ENCODE data around the gene GNG11. TPM values are rescaled to one million over a fixed set of nuclear protein-coding genes. Genes with fewer than 3 reads are reported as not detected.

GNG11 gene
- total and polyA plus RNA-seq, 10 of the 15 experiments (the other 5 are each of a cell fraction or from before 2014, with no cell fraction given): 0.15 to 2.4 (median 0.84) TPM

DNA sequence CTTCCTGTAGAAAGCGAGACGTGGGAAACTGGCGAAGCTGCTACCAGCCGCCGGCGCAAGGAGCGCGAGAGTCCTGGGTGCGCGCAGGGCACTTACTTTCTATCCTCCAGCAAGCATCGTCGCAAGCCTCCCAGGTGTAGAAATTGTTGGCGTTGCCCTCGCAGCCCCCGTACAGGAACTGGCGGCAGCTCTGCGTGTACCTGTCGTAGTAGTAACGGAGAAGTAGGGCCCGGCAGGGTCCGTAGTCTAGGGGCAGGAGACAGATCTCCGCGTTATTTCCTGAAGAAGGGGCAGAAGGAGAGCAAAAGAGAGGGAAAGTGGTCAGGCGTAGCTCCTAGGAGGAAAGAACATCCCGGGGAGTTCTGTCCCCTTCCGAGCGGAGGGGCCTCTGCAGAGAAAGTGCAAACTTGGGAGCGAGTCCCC, 31.5 kb upstream of the GNG11 start (continued):
- TF ChIP-seq, protein P1, sequence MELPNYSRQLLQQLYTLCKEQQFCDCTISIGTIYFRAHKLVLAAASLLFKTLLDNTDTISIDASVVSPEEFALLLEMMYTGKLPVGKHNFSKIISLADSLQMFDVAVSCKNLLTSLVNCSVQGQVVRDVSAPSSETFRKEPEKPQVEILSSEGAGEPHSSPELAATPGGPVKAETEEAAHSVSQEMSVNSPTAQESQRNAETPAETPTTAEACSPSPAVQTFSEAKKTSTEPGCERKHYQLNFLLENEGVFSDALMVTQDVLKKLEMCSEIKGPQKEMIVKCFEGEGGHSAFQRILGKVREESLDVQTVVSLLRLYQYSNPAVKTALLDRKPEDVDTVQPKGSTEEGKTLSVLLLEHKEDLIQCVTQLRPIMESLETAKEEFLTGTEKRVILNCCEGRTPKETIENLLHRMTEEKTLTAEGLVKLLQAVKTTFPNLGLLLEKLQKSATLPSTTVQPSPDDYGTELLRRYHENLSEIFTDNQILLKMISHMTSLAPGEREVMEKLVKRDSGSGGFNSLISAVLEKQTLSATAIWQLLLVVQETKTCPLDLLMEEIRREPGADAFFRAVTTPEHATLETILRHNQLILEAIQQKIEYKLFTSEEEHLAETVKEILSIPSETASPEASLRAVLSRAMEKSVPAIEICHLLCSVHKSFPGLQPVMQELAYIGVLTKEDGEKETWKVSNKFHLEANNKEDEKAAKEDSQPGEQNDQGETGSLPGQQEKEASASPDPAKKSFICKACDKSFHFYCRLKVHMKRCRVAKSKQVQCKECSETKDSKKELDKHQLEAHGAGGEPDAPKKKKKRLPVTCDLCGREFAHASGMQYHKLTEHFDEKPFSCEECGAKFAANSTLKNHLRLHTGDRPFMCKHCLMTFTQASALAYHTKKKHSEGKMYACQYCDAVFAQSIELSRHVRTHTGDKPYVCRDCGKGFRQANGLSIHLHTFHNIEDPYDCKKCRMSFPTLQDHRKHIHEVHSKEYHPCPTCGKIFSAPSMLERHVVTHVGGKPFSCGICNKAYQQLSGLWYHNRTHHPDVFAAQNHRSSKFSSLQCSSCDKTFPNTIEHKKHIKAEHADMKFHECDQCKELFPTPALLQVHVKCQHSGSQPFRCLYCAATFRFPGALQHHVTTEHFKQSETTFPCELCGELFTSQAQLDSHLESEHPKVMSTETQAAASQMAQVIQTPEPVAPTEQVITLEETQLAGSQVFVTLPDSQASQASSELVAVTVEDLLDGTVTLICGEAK (IDR thresholded peaks at IDR 0.05; ENCODE audit: borderline replicate concordance): no peak
- no peak for TF ChIP-seq SREBF2 (IDR thresholded peaks at IDR 0.05; ENCODE audit: low read length)

DNA sequence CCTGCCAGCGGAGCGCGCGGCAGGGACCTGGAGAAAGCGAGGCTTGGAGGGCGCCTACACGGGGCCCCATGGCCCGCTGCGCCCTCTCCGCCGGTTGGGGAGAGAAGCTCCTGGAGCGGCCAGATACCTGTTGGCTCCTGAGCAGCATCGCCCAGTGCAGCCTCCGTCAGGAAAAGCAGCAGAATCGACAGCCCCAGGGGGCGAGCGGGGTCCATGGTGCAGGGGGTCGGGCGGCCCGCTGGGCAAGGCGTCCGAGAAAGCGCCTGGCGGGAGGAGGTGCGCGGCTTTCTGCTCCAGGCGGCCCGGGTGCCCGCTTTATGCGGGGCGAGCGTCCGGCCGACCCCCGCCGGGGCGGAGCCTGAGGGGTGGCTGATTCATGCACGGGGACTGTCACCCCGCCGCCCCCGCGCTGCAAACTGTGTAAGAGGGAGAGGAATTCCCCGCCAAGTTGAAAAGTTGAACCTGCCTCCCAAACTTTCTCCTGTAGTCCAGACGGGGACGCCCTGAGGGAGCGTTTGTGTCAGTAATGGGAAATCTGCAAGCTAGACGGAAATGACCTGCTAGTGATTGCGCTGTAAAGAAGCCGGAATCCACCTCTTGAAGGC, 31.0 kb upstream of the GNG11 start, which contains the start of gene TFPI2:
TSS of gene TFPI2 (minus strand) at position 290 of the 605 bp plus-strand sequence. CDS start at position 215, 75 bp downstream.
- BruUV-seq (replicated peaks): no TSS peak
- POLR2A ChIA-PET: no interaction called here

More for the DNA sequence above, 31.0 kb upstream of the GNG11 start, which contains the start of gene TFPI2:
- H3K79me2 ChIP-seq (ENCODE audit: control insufficient read depth, insufficient read depth, low read length): no peaks in the 10 kb centered on the region
- peak within 1 kb of the TSS; percentile 57 for H3K4me3 ChIP-seq
- H3K4me2 ChIP-seq (ENCODE audit: control insufficient read depth, insufficient read depth): peak within 1 kb of the TSS; percentile 68
- ChIA-PET CTCF (interaction anchor here (1.9 to 4.3 kb wide), 2 partner anchors 10 to 13 kb away, joined by 6 to 13 read pairs; no protein-coding TSS in a partner anchor), RAD21 (ENCODE audit: unreplicated experiment) (no interaction called here), SMC1A (ENCODE audit: uncharacterized antibody, unreplicated experiment) (interaction anchor here (1.2 to 1.7 kb wide), 2 partner anchors 8 to 151 kb away, joined by 3 to 4 read pairs; no protein-coding TSS in a partner anchor)
- H3K36me3 ChIP-seq (ENCODE audit: control insufficient read depth in 2 of 2, insufficient read depth in 2 of 2, low read length in 1 of 2): no peaks in the 10 kb centered on the region
- WGBS (ENCODE audit: insufficient coverage, insufficient replicate concordance, low lambda C conversion rate, missing lambda C conversion rate): 11% methylated on average over 42 of the region's 49 CpGs
- ATAC-seq (peak; percentile 67), FAIRE-seq (no peak), DNase-seq (ENCODE audit: low read depth, low spot score) (no peak)
- H3K4me1 ChIP-seq (ENCODE audit: control insufficient read depth, insufficient read depth, low read length): no peaks in the 10 kb centered on the region
- no peak within 1 kb of the TSS for H3K9ac ChIP-seq (ENCODE audit: control insufficient read depth, insufficient read depth, low read length)
- H3K27me3 ChIP-seq (replicated peaks in 1 of 2; ENCODE audit: control insufficient read depth in 2 of 2, insufficient read depth in 2 of 2, low read length in 1 of 2): peaks cover 0 to 12% of the 10 kb centered on the region in 2 experiments; a peak in 3 of 4 replicates
- no peaks in the 10 kb centered on the region for H4K20me1 ChIP-seq (ENCODE audit: control insufficient read depth, insufficient read depth)
- no peaks in the 10 kb centered on the region for H3K9me3 ChIP-seq (replicated peaks; ENCODE audit: control insufficient read depth, insufficient read depth, low read length)
- intact Hi-C loops (cut with micrococcal nuclease; ENCODE audit: unreplicated experiment): no loop called here
- TF ChIP-seq, protein P2, sequence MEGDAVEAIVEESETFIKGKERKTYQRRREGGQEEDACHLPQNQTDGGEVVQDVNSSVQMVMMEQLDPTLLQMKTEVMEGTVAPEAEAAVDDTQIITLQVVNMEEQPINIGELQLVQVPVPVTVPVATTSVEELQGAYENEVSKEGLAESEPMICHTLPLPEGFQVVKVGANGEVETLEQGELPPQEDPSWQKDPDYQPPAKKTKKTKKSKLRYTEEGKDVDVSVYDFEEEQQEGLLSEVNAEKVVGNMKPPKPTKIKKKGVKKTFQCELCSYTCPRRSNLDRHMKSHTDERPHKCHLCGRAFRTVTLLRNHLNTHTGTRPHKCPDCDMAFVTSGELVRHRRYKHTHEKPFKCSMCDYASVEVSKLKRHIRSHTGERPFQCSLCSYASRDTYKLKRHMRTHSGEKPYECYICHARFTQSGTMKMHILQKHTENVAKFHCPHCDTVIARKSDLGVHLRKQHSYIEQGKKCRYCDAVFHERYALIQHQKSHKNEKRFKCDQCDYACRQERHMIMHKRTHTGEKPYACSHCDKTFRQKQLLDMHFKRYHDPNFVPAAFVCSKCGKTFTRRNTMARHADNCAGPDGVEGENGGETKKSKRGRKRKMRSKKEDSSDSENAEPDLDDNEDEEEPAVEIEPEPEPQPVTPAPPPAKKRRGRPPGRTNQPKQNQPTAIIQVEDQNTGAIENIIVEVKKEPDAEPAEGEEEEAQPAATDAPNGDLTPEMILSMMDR (IDR thresholded peaks at IDR 0.05 in 2 of 3, conservative IDR thresholded peaks at IDR 0.05 in 1 of 3; ENCODE audit: control insufficient read depth in 2 of 3, extremely low read depth in 1 of 3, insufficient read depth in 1 of 3, low read depth in 3 of 3, low read length in 3 of 3): no peak; a peak in 1 of 6 replicates
- in situ Hi-C loops (cut with MboI): no loop called here
- H3K27ac ChIP-seq (ENCODE audit: control insufficient read depth, insufficient read depth): no peak within 1 kb of the TSS
- H2AFZ ChIP-seq (ENCODE audit: control insufficient read depth, low read depth, low read length): peak within 1 kb of the TSS; percentile 52

Data from GM12878 (cell line).